ENCODE measurements around the gene LRRC8B.

LRRC8B gene

DNA sequence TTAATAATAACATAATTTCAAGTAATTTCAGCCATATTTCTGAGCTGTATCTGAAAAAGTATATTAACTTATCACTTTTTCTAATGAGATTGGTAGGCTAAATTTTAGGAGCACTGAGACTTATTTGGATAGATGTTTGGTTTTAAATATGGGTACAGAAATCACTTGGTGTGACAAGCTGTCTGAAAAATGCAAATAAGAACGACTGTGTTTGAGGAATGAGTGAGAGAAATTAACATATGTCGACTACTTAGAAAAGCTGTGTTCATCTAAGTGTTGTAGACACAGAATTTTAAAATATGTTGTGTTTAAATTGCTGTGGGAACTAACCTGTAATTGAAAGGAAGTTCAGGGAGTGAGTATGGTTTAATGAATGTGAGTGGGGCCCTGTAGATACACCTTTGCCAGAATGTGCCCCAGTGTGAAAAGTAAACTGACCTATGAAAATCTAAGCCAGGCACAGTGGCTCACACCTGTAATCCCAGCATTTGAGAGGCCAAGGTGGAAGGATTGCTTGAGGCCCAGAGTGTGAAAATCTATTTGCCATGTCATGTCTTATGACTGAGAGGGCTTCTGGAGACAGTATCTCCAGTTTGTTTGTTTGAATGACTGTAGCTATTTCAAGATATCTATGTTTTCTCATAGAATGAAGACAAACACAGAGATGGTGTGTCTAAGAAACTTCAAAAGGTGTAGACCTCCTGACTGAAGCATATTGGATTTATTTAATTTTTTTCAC is 54.5 kb downstream of the LRRC8B start:
- TF ChIP-seq TOX (CRISPR knock-in tag; IDR thresholded peaks at IDR 0.05; ENCODE audit: borderline replicate concordance), result no peak
- no peak for TF ChIP-seq CSDC2 (CRISPR knock-in tag; IDR thresholded peaks at IDR 0.05)
- TF ChIP-seq ZFP3 (CRISPR knock-in tag; IDR thresholded peaks at IDR 0.05), result no peak
- no peak for ATAC-seq

DNA sequence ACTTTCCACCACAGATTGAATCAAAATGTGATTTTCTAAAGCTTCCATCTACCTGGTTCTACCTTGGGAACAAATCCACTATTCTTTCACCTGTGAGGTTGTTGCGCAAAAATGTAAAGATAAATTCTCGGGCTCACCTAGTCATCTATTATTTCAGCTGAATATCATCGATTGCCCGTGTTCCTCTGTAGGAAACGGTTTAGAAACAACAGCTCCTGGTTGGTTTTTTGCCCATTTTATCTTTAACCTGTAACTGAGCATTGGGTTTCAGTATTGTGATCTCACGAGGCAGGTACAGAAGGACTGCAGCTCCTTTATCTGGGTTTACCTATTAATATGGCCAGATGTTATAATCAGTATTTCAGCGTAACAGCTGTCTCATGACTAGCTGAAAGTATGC is 55.4 kb downstream of the LRRC8B start:
- no peak for ATAC-seq
- TF ChIP-seq ISL1 (CRISPR knock-in tag; IDR thresholded peaks at IDR 0.05) (no peak), ZNF565 (CRISPR knock-in tag; conservative IDR thresholded peaks at IDR 0.05; ENCODE audit: low read depth) (no peak), ZFP3 (CRISPR knock-in tag; IDR thresholded peaks at IDR 0.05) (no peak), ESRRG (CRISPR knock-in tag; IDR thresholded peaks at IDR 0.05) (no peak), GLIS3 (CRISPR knock-in tag; IDR thresholded peaks at IDR 0.05) (no peak), ZNF70 (CRISPR knock-in tag; IDR thresholded peaks at IDR 0.05) (no peak), PPARA (CRISPR knock-in tag; IDR thresholded peaks at IDR 0.05; ENCODE audit: borderline replicate concordance) (no peak)

GRCh38 chr1:89581859-89582258 is 57.2 kb downstream of the LRRC8B start:
- ATAC-seq, result no peak
- no peak for TF ChIP-seq CREB5 (CRISPR knock-in tag; IDR thresholded peaks at IDR 0.05; ENCODE audit: low read depth)
- TF ChIP-seq ZFP30 (CRISPR knock-in tag; IDR thresholded peaks at IDR 0.05), result no peak
- no peak for TF ChIP-seq POU6F1 (CRISPR knock-in tag; IDR thresholded peaks at IDR 0.05; ENCODE audit: borderline replicate concordance, low read depth)
- no peak for TF ChIP-seq ZNF8 (CRISPR knock-in tag; IDR thresholded peaks at IDR 0.05)

DNA sequence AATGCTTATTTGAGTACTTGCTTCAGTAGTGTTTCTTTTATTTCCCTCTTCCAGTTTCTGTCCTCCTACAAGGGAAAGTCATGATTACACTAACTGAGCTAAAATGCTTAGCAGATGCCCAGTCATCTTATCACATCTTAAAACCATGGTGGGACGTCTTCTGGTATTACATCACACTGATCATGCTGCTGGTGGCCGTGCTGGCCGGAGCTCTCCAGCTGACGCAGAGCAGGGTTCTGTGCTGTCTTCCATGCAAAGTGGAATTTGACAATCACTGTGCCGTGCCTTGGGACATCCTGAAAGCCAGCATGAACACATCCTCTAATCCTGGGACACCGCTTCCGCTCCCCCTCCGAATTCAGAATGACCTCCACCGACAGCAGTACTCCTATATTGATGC is 57.9 kb downstream of the LRRC8B start:
- no peak for ATAC-seq
- TF ChIP-seq GLIS3 (CRISPR knock-in tag; IDR thresholded peaks at IDR 0.05), result no peak
- TF ChIP-seq, protein P1, sequence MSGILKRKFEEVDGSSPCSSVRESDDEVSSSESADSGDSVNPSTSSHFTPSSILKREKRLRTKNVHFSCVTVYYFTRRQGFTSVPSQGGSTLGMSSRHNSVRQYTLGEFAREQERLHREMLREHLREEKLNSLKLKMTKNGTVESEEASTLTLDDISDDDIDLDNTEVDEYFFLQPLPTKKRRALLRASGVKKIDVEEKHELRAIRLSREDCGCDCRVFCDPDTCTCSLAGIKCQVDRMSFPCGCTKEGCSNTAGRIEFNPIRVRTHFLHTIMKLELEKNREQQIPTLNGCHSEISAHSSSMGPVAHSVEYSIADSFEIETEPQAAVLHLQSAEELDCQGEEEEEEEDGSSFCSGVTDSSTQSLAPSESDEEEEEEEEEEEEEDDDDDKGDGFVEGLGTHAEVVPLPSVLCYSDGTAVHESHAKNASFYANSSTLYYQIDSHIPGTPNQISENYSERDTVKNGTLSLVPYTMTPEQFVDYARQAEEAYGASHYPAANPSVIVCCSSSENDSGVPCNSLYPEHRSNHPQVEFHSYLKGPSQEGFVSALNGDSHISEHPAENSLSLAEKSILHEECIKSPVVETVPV (CRISPR knock-in tag; IDR thresholded peaks at IDR 0.05), result no peak
- no peak for TF ChIP-seq ZNF70 (CRISPR knock-in tag; IDR thresholded peaks at IDR 0.05)
- TF ChIP-seq ZNF565 (CRISPR knock-in tag; conservative IDR thresholded peaks at IDR 0.05; ENCODE audit: low read depth), result no peak
- TF ChIP-seq PPARA (CRISPR knock-in tag; IDR thresholded peaks at IDR 0.05; ENCODE audit: borderline replicate concordance), result no peak
- no peak for TF ChIP-seq TCF4 (CRISPR knock-in tag; IDR thresholded peaks at IDR 0.05; ENCODE audit: borderline replicate concordance)
- TF ChIP-seq OSR1 (CRISPR knock-in tag; IDR thresholded peaks at IDR 0.05), result no peak

DNA sequence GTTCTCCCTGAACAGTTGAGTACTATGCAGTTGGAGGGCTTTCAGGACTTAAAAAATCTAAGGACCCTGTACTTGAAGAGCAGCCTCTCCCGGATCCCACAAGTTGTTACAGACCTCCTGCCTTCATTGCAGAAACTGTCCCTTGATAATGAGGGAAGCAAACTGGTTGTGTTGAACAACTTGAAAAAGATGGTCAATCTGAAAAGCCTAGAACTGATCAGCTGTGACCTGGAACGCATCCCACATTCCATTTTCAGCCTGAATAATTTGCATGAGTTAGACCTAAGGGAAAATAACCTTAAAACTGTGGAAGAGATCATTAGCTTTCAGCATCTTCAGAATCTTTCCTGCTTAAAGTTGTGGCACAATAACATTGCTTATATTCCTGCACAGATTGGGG is 59.6 kb downstream of the LRRC8B start:
- TF ChIP-seq ZC3H10 (CRISPR knock-in tag; IDR thresholded peaks at IDR 0.05) (no peak), GLIS3 (CRISPR knock-in tag; IDR thresholded peaks at IDR 0.05) (no peak), ARNTL (CRISPR knock-in tag; IDR thresholded peaks at IDR 0.05; ENCODE audit: borderline replicate concordance, low read depth) (no peak), OSR1 (CRISPR knock-in tag; IDR thresholded peaks at IDR 0.05) (no peak), RARB (CRISPR knock-in tag; IDR thresholded peaks at IDR 0.05) (no peak), ZNF70 (CRISPR knock-in tag; IDR thresholded peaks at IDR 0.05) (no peak), POU6F1 (CRISPR knock-in tag; IDR thresholded peaks at IDR 0.05; ENCODE audit: borderline replicate concordance, low read depth) (no peak), ZFP30 (CRISPR knock-in tag; IDR thresholded peaks at IDR 0.05) (no peak), PPARA (CRISPR knock-in tag; IDR thresholded peaks at IDR 0.05; ENCODE audit: borderline replicate concordance) (no peak), ZFP3 (CRISPR knock-in tag; IDR thresholded peaks at IDR 0.05) (no peak), CREB5 (CRISPR knock-in tag; IDR thresholded peaks at IDR 0.05; ENCODE audit: low read depth) (no peak), ISL1 (CRISPR knock-in tag; IDR thresholded peaks at IDR 0.05) (no peak), BACH2 (CRISPR knock-in tag; IDR thresholded peaks at IDR 0.05; ENCODE audit: borderline replicate concordance) (no peak), CSDC2 (CRISPR knock-in tag; IDR thresholded peaks at IDR 0.05) (no peak), TCF4 (CRISPR knock-in tag; IDR thresholded peaks at IDR 0.05; ENCODE audit: borderline replicate concordance) (no peak)
- TF ChIP-seq, protein P2, sequence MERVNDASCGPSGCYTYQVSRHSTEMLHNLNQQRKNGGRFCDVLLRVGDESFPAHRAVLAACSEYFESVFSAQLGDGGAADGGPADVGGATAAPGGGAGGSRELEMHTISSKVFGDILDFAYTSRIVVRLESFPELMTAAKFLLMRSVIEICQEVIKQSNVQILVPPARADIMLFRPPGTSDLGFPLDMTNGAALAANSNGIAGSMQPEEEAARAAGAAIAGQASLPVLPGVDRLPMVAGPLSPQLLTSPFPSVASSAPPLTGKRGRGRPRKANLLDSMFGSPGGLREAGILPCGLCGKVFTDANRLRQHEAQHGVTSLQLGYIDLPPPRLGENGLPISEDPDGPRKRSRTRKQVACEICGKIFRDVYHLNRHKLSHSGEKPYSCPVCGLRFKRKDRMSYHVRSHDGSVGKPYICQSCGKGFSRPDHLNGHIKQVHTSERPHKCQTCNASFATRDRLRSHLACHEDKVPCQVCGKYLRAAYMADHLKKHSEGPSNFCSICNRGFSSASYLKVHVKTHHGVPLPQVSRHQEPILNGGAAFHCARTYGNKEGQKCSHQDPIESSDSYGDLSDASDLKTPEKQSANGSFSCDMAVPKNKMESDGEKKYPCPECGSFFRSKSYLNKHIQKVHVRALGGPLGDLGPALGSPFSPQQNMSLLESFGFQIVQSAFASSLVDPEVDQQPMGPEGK (CRISPR knock-in tag; IDR thresholded peaks at IDR 0.05; ENCODE audit: borderline replicate concordance), result no peak
- TF ChIP-seq, protein P1 (CRISPR knock-in tag; IDR thresholded peaks at IDR 0.05), result no peak
- ATAC-seq, result no peak

Data from SK-N-SH treated with all-trans-retinoic acid at 6 μM for 48 hours (cell line).